ENCODE measurements around the gene CHTF18.
"Not testable (repeated sequence)": the region's sequence is repeated elsewhere in the genome, so short reads cannot be mapped to it uniquely, and the experiment has no call there.

Gene CHTF18

DNA sequence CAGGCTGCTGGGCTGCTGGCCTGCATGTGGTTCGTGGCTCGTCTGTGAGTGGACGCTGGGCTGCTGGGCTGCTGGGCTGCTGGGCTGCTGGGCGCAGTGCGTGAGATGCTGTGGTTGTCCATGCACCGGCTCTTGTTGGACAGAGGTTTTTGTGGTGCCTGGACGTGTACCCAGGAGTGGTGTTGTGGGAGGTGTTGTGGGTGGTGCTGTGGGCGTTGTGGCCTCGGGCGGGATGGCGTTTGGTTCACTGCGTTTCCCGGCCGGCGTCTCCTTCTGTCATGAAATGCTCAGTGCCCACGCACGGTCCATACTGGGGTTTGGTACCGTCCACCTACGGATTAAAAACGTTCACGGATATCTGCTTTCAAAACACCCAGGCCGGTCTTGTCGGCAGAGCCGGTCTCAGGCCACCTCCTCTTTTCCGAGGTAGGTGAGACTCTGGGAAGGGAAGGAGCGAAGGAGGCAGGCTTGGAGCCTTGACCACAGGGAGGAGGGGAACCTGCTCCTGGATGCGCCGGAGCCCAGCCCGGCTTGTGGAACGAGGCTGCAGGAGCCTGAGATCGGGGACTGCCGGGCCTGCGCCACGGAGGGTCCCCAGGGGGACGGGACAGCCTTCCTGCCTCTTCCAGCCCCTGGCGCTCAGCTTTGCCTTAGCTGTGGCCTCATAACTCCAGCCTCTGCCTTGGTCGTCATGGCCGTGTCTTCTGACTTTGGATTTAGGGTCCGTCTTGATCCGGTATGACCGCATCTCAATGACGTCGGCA lies 41.9 kb downstream of the CHTF18 start:
- no peak for DNase-seq (ENCODE audit: low read depth in 2 of 2)

GRCh38 chr16:830871-831570 lies 42.6 kb downstream of the CHTF18 start:
- no peak for DNase-seq (ENCODE audit: low read depth in 2 of 2)

GRCh38 chr16:831571-832413 lies 43.4 kb downstream of the CHTF18 start:
- DNase-seq (ENCODE audit: low read depth in 2 of 2) = no peak

GRCh38 chr16:832652-833336 lies 44.4 kb downstream of the CHTF18 start:
- no peak for DNase-seq (ENCODE audit: low read depth in 2 of 2)

- no peak for DNase-seq (ENCODE audit: low read depth in 2 of 2)
Observed at GRCh38 chr16:833411-833810, 45.0 kb downstream of the CHTF18 start.

- DNase-seq (ENCODE audit: low read depth in 2 of 2) = no peak
Observed at GRCh38 chr16:835373-835772, 47.0 kb downstream of the CHTF18 start.

DNA sequence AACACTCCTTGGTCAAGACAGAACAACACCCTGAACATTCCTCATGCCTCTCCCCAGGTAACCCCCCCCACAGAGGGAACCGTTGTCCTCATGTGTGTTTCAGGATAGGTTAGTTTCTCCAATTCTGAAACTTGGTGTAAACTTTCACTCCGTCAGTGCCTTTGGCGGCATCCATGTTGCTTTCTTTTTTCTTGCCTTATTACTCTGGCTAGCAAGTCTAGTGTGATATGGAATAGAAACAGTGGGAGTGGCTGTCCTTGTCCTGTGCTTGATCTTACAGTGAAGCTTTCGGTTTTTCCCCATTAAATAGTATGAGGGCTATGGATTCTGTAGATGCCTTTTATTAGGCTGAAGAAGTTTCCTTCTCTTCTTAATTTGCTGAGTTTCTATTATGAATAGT lies 47.8 kb downstream of the CHTF18 start:
- DNase-seq (ENCODE audit: low read depth in 2 of 2) = no peak

- not testable (repeated sequence) for DNase-seq (ENCODE audit: low read depth in 2 of 2)
Observed at GRCh38 chr16:836822-837221, 48.4 kb downstream of the CHTF18 start.

DNA sequence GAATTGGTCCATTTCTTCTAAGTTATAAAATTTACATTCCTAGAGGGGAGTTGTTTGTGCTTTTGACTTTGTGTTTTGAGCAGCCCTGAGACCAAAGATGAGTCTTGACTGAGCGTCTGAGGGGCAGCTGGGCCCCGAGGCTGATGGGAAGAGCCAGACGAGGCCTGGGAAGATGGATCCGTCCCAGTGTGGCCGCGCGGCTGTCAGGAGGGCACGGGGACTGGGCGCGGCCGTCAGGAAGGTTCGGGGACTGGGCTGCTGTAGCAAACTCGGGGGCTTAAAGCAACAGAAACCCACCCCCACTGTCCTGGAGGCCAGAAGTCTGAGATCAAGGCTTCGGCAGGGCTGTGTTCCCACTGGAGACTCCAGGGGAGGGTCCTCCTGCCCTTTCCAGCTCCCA lies 50.3 kb downstream of the CHTF18 start:
- no peak for DNase-seq (ENCODE audit: low read depth in 2 of 2)

GRCh38 chr16:839643-840408 lies 51.4 kb downstream of the CHTF18 start:
- no peak for DNase-seq (ENCODE audit: low read depth in 2 of 2)

DNA sequence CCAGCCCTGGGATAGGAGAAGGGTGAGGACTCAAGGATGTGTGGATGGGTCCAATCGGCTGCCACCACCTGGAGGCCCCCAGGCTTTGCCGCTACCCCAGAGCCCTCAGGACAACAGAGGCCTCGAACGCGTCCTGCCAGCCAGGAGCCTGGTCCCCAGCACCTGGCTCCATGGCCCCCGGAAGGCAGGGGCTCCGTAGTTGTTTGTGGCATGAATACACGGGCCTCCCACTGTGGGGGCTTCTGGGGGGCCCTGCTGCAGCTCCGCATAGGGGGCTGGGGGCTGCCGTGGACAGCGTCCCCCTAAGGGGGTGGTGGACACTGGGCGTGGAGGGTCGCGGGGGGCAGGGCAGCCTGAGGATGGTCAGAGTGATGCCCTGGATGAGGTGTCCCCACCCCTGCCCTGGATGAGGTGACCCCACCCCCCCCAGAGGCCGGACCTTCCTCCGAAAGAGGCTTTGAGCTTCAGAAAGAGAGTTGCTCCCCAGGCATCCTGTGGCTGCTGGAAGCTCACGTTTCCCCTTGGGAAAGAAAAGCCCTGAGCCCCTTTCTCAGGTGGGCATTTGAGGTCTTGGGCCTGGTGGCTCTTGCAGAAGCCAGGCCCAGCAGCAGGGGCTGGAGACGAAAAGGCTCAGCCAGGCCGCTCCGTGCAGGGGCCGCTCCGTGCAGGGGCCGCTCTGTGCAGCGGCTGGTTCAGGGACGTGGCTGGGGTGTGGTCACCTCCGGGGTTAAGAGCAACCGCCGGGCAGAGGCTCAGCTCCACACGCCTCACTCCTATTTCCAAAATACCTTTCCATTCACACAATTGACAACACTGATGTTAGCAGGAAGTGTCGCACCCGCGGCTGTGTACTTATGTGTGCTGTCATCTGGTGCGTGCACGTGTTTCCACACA lies 52.4 kb downstream of the CHTF18 start:
- DNase-seq (ENCODE audit: low read depth in 2 of 2) = no peak

GRCh38 chr16:841455-842060 lies 53.1 kb downstream of the CHTF18 start:
- no peak for DNase-seq (ENCODE audit: low read depth in 2 of 2)

- no peak for DNase-seq (ENCODE audit: low read depth in 2 of 2)
Observed at GRCh38 chr16:842061-842476, 53.6 kb downstream of the CHTF18 start.

GRCh38 chr16:842711-843560 lies 54.5 kb downstream of the CHTF18 start:
- DNase-seq (ENCODE audit: low read depth in 2 of 2) = no peak

GRCh38 chr16:843771-844170 lies 55.4 kb downstream of the CHTF18 start:
- DNase-seq (ENCODE audit: low read depth in 2 of 2) = no peak

DNA sequence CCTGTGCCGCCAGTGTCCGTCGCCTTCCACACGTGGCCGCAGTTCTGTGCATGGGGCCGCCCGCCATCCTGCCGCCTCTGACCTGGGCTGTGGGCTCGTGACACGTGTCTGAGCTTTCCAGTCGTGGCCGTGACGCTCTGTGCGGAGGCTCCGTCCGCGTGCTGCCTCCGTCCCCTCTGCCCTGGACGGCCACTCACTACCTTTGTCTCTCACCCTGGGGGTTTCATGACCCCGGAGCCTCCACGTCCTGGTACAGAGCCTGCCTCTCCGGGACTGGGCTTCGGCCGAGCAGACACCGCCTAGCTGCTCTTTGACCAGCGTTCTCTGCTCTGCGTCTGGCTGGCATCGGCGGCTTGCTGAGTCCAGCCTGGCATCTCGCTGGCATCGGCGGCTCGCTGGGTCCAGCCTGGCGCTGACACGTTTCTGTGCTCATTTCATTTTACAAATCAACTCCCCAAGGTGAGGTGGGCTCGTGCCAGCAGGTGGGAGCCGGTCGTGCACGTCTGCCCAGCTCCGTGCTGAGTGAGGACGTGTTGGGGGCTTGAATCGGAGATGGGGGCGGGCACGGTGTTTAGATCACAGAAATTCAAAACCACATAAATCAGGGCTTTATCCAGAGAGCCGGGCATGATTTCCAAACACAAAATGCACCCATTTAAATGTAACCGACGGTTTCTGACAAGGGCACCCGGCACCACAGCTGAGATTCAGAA lies 56.4 kb downstream of the CHTF18 start:
- no peak for DNase-seq (ENCODE audit: low read depth in 2 of 2)

DNA sequence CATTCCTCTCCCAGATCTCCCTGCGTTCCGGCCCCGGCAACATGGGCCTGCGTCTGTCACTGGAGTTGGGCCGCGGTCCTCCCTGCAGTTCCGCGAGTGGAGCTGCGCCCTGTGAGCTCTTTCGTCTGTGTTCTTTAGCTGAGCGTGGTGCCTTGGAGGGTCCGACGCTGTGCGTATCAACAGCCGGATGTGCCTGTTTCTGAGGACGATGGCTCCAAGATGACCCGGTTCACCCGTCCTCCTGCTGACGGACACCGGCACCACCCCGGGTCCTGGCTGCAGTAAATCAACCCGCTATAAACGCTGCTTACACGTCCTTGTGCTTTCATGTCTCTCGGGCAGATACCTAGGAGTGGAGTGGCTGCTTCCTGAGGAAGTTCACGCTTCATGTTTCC lies 56.9 kb downstream of the CHTF18 start:
- DNase-seq (ENCODE audit: low read depth in 2 of 2) = no peak

DNA sequence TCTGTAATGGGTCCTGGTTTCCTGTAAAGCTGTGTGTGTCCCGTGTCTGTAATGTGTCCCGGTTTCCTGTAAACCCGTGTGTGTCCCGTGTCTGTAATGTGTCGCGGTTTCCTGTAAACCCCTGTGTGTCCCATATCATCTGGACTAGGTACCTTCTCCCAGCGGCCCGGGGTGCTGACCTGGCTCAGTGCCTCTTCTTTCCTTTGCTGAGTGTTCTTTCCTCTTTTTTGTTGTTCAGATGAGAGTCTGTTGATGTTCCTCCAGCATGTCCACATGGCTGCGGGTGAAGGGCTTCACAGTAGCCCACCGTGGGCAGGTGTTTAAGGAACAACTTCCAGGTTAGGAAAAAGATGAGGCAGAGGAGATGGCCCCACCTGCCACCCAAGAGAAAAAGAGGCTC lies 58.7 kb downstream of the CHTF18 start:
- DNase-seq (ENCODE audit: low read depth in 2 of 2) = no peak
